ENCODE data around the gene HBA1. TPM values are rescaled to one million over a fixed set of nuclear protein-coding genes. Genes with fewer than 3 reads are reported as not detected.

Gene HBA1
- total and polyA plus RNA-seq, 9 of the 15 experiments (the other 6 are each of a cell fraction or from before 2014, with no cell fraction given): 128 to 2,388 (median 380) TPM

DNA sequence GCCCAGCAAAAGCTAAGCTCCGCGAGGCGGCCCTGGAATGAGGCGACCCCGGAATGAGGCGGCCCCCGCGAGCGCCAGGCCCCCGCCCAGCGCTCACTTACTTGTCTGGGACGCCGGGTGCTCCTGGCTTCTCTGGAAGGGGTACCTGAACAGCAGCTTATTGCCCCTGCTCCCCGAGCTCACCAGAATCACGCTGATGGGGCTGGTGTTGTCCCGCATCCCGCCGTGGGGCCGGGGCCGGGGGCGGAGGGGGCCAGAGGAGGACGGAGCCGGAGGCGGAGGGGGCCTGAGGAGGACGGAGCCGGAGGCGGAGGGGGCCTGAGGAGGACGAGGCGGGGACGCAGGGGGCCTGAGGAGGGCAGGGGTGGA, 38.4 kb upstream of the HBA1 start (continued):
- TF ChIP-seq, protein P1, sequence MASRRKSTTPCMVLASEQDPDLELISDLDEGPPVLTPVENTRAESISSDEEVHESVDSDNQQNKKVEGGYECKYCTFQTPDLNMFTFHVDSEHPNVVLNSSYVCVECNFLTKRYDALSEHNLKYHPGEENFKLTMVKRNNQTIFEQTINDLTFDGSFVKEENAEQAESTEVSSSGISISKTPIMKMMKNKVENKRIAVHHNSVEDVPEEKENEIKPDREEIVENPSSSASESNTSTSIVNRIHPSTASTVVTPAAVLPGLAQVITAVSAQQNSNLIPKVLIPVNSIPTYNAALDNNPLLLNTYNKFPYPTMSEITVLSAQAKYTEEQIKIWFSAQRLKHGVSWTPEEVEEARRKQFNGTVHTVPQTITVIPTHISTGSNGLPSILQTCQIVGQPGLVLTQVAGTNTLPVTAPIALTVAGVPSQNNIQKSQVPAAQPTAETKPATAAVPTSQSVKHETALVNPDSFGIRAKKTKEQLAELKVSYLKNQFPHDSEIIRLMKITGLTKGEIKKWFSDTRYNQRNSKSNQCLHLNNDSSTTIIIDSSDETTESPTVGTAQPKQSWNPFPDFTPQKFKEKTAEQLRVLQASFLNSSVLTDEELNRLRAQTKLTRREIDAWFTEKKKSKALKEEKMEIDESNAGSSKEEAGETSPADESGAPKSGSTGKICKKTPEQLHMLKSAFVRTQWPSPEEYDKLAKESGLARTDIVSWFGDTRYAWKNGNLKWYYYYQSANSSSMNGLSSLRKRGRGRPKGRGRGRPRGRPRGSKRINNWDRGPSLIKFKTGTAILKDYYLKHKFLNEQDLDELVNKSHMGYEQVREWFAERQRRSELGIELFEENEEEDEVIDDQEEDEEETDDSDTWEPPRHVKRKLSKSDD (conservative IDR thresholded peaks at IDR 0.05; ENCODE audit: low read length): no peak
- no peak for TF ChIP-seq SMARCC2 (IDR thresholded peaks at IDR 0.05; ENCODE audit: low read depth)
- TF ChIP-seq HNRNPH1 (optimal IDR thresholded peaks at IDR 0.05; ENCODE audit: low read depth, low read length): no peak
- TF ChIP-seq RBFOX2 (IDR thresholded peaks at IDR 0.05; ENCODE audit: low read depth, low read length): no peak
- no peak for TF ChIP-seq HDAC8 (tag; IDR thresholded peaks at IDR 0.05)
- peak; percentile 20 for TF ChIP-seq BRD9 (IDR thresholded peaks at IDR 0.05; ENCODE audit: low read depth, partially characterized antibody)
- no peak for TF ChIP-seq GABPB2 (CRISPR knock-in tag; conservative IDR thresholded peaks at IDR 0.05)
- no peak for TF ChIP-seq NUFIP1 (IDR thresholded peaks at IDR 0.05; ENCODE audit: partially characterized antibody)
- no peak for TF ChIP-seq ZNF12 (CRISPR knock-in tag; IDR thresholded peaks at IDR 0.05)
- TF ChIP-seq, protein P2, sequence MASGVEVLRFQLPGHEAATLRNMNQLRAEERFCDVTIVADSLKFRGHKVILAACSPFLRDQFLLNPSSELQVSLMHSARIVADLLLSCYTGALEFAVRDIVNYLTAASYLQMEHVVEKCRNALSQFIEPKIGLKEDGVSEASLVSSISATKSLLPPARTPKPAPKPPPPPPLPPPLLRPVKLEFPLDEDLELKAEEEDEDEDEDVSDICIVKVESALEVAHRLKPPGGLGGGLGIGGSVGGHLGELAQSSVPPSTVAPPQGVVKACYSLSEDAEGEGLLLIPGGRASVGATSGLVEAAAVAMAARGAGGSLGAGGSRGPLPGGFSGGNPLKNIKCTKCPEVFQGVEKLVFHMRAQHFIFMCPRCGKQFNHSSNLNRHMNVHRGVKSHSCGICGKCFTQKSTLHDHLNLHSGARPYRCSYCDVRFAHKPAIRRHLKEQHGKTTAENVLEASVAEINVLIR (CRISPR knock-in tag; IDR thresholded peaks at IDR 0.05): no peak
- no peak for TF ChIP-seq CHD1 (IDR thresholded peaks at IDR 0.05; ENCODE audit: low read length)
- TF ChIP-seq, protein P3, sequence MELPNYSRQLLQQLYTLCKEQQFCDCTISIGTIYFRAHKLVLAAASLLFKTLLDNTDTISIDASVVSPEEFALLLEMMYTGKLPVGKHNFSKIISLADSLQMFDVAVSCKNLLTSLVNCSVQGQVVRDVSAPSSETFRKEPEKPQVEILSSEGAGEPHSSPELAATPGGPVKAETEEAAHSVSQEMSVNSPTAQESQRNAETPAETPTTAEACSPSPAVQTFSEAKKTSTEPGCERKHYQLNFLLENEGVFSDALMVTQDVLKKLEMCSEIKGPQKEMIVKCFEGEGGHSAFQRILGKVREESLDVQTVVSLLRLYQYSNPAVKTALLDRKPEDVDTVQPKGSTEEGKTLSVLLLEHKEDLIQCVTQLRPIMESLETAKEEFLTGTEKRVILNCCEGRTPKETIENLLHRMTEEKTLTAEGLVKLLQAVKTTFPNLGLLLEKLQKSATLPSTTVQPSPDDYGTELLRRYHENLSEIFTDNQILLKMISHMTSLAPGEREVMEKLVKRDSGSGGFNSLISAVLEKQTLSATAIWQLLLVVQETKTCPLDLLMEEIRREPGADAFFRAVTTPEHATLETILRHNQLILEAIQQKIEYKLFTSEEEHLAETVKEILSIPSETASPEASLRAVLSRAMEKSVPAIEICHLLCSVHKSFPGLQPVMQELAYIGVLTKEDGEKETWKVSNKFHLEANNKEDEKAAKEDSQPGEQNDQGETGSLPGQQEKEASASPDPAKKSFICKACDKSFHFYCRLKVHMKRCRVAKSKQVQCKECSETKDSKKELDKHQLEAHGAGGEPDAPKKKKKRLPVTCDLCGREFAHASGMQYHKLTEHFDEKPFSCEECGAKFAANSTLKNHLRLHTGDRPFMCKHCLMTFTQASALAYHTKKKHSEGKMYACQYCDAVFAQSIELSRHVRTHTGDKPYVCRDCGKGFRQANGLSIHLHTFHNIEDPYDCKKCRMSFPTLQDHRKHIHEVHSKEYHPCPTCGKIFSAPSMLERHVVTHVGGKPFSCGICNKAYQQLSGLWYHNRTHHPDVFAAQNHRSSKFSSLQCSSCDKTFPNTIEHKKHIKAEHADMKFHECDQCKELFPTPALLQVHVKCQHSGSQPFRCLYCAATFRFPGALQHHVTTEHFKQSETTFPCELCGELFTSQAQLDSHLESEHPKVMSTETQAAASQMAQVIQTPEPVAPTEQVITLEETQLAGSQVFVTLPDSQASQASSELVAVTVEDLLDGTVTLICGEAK (IDR thresholded peaks at IDR 0.05): no peak
- TF ChIP-seq, protein P3 (CRISPR knock-in tag; IDR thresholded peaks at IDR 0.05): no peak
- no peak for TF ChIP-seq ZNF232 (CRISPR knock-in tag; IDR thresholded peaks at IDR 0.05)
- peak in 1 of 2 experiments; percentile 13; a peak in 1 of 4 replicates for TF ChIP-seq MAZ (CRISPR knock-in tag; conservative IDR thresholded peaks at IDR 0.05 in 1 of 2, IDR thresholded peaks at IDR 0.05 in 1 of 2)
- no peak for TF ChIP-seq TEAD1 (CRISPR knock-in tag; IDR thresholded peaks at IDR 0.05)
- no peak for TF ChIP-seq HDAC6 (IDR thresholded peaks at IDR 0.05; ENCODE audit: low read depth, low read length)
